Nephron (organoid): ENCODE measurements around the gene ACTR1A.

ENCODE experiments used
- H3K27ac Mint-ChIP-seq, 3 experiments: 2 replicates each; pipeline ENCODE4 v1.8.0; 2020; ENCODE audit warnings: mixed read lengths in 3 of 3, mild to moderate bottlenecking in 2 of 3, moderate library complexity in 1 of 3
- H3K27me3 Mint-ChIP-seq: 2 replicates; pipeline ENCODE4 v1.8.0; 2021; ENCODE audit warnings: low read depth, mild to moderate bottlenecking, moderate library complexity, mixed read lengths
- H3K36me3 Mint-ChIP-seq: 2 replicates; pipeline ENCODE4 v1.8.0; 2020; ENCODE audit warnings: low read depth, mixed read lengths
- H3K4me1 Mint-ChIP-seq: 2 replicates; pipeline ENCODE4 v1.8.0; 2020; ENCODE audit warnings: mixed read lengths
- H3K4me3 Mint-ChIP-seq, 3 experiments: 2 replicates each; pipeline ENCODE4 v1.8.0; 2020; ENCODE audit warnings: mild to moderate bottlenecking in 3 of 3, mixed read lengths in 3 of 3, moderate library complexity in 2 of 3
- H3K9me3 Mint-ChIP-seq: 2 replicates; pipeline ENCODE4 v1.8.0; 2020; ENCODE audit warnings: mixed read lengths
- TF ChIP-seq, protein P1 (sequence below), 3 experiments: fragments of 200-600 bp; sonication (generic); IDR thresholded peaks; one replicate each; pipeline ENCODE4 v1.5.0; 2021; ENCODE audit warnings: antibody characterized with exemption in 3 of 3; ENCODE audit not compliant: unreplicated experiment in 3 of 3

The ACTR1A gene

DNA sequence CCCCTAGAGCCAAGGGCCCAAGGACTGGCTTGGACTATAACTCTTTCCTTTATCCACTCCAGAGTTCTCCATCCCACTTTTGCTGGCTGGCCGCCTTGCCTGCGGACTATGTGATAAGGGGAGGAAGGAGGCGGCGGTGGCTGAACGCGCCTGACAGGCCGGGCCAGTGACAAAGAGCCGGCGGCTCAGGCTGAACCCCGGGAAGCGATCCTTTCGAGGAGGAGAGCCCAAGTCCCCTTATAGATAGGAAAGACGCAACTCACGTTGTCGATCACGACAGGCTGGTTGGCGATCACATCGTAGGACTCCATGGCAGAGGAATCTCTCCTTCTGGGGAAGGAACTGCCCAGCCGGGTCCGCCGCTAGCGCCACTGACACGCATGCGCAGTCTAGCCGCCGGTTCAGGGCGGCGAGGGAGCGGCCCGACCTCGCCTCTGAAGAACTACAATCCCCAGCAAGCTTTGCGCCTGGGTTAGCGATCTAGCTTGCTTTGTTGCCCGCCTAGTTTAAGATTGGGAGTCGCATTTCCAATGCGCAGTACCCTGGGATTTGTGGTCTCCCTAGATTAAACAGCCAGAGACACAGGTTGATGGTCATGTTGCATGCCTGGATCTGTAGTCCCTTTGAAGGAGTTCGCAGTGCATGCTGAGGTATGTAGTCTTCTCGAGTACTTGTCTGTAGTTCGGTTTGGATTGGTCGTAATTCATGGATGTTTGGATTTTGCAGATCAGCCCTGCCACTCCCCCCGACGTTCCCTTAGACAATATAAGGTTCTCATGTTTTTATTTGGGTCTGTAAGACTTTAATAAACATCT is at the start of gene ACTR1A:
Gene ACTR1A, minus strand, starts transcription at position 376 of the 815 bp plus-strand sequence. Its CDS starts 65 bp downstream, at position 311.
- no peaks in the 10 kb centered on the region for H3K27me3 Mint-ChIP-seq
- peaks cover 35% of the 10 kb centered on the region for H3K4me1 Mint-ChIP-seq
- peak within 1 kb of the TSS in 1 of 3 experiments; percentile 85 for H3K27ac Mint-ChIP-seq
- TF ChIP-seq, protein P1, sequence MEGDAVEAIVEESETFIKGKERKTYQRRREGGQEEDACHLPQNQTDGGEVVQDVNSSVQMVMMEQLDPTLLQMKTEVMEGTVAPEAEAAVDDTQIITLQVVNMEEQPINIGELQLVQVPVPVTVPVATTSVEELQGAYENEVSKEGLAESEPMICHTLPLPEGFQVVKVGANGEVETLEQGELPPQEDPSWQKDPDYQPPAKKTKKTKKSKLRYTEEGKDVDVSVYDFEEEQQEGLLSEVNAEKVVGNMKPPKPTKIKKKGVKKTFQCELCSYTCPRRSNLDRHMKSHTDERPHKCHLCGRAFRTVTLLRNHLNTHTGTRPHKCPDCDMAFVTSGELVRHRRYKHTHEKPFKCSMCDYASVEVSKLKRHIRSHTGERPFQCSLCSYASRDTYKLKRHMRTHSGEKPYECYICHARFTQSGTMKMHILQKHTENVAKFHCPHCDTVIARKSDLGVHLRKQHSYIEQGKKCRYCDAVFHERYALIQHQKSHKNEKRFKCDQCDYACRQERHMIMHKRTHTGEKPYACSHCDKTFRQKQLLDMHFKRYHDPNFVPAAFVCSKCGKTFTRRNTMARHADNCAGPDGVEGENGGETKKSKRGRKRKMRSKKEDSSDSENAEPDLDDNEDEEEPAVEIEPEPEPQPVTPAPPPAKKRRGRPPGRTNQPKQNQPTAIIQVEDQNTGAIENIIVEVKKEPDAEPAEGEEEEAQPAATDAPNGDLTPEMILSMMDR (IDR thresholded peaks at IDR 0.05; ENCODE audit: unreplicated experiment in 3 of 3) = no peak
- H3K4me3 Mint-ChIP-seq = no peak within 1 kb of the TSS
- peaks cover 12% of the 10 kb centered on the region for H3K36me3 Mint-ChIP-seq
- no peaks in the 10 kb centered on the region for H3K9me3 Mint-ChIP-seq

DNA sequence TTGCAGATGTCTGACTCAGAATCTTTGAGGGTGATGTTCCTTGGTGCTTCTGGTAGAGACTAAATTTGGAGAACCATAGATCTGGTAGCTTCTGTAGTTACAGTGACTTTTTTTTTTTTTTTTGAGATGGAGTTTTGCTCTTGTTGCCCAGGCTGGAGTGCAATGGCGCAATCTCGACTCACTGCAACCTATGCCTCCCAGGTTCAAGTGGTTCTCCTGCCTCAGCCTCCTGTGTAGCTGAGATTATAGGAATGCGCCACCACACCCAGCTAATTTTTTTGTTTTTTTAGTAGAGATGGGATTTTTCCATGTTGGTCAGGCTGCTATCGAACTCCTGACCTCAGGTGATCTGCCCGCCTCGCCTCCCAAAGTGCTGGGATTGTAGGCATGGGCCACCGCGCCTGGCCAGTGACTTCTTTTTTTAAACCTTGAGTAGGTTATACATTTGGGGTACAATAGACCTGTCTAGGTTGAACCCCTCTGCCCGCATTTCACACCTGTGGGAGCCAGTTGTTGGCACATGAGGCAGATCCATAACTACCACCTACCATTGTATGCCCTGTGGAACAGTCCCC is 48.2 kb upstream of the ACTR1A start:
- H3K9me3 Mint-ChIP-seq = no peaks in the 10 kb centered on the region
- H3K4me1 Mint-ChIP-seq = peaks cover 21% of the 10 kb centered on the region
- peak overlapping the region in 1 of 3 experiments; percentile 15 for H3K27ac Mint-ChIP-seq
- H3K4me3 Mint-ChIP-seq = no peak overlapping the region
- H3K27me3 Mint-ChIP-seq = no peaks in the 10 kb centered on the region
- TF ChIP-seq, protein P1 (IDR thresholded peaks at IDR 0.05; ENCODE audit: unreplicated experiment in 3 of 3) = no peak
- peaks cover 41% of the 10 kb centered on the region for H3K36me3 Mint-ChIP-seq

- Mint-ChIP-seq H3K27me3 (no peaks in the 10 kb centered on the region), H3K27ac (no peak overlapping the region), H3K9me3 (no peaks in the 10 kb centered on the region), H3K36me3 (peaks cover 43% of the 10 kb centered on the region), H3K4me3 (no peak overlapping the region), H3K4me1 (peaks cover 18% of the 10 kb centered on the region)
- TF ChIP-seq, protein P1 (IDR thresholded peaks at IDR 0.05; ENCODE audit: unreplicated experiment in 3 of 3) = no peak
Measured at GRCh38 chr10:102549549-102549948, 47.0 kb upstream of the ACTR1A start.

DNA sequence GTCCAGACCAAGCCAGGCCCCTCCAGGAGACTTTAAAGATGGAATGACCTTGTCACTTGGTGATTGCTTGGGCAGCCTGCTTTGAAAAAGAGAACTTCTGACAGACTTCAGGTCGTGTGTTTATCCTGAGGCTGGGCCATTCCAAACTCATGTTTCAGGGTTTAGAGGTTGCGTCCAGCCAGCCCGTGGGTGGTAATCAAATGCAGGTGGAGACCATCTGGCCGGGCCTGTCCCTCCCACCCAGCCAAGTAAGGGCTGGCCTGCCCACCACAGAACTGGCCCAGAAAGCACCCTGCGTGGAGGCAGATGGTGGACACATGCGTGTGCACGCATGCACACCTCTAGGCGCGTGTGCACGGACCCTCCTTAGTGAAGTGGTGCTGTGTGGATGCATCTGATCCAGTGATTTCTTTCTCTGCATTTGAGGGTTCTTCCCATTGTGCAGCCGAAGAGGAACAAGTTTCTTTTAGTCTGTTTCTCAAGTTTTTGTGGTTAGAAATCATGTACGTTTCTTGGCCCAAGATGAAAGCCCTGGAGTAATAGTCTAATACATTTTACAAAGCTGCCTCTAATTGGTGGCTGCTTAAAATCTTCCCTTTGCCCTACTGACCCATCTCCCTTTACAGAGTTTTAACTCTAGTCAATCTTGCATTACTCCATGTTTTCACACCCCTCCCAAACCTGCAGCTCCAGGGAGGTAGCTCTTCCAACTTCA is 44.3 kb upstream of the ACTR1A start:
- Mint-ChIP-seq H3K4me3 (peak overlapping the region in 1 of 3 experiments; percentile 24), H3K36me3 (peaks cover 36% of the 10 kb centered on the region), H3K9me3 (no peaks in the 10 kb centered on the region), H3K27ac (peak overlapping the region; percentile 71 to 77 (median 74)), H3K4me1 (peaks cover 18% of the 10 kb centered on the region), H3K27me3 (no peaks in the 10 kb centered on the region)
- TF ChIP-seq, protein P1 (IDR thresholded peaks at IDR 0.05; ENCODE audit: unreplicated experiment in 3 of 3) = no peak

GRCh38 chr10:102545997-102546396 is 43.5 kb upstream of the ACTR1A start:
- Mint-ChIP-seq H3K4me3 (peak overlapping the region in 1 of 3 experiments; percentile 24), H3K4me1 (peaks cover 18% of the 10 kb centered on the region), H3K9me3 (no peaks in the 10 kb centered on the region), H3K27ac (peak overlapping the region; percentile 71 to 77 (median 74)), H3K36me3 (peaks cover 34% of the 10 kb centered on the region), H3K27me3 (no peaks in the 10 kb centered on the region)
- TF ChIP-seq, protein P1 (IDR thresholded peaks at IDR 0.05; ENCODE audit: unreplicated experiment in 3 of 3) = no peak
